Gastroesophageal sphincter (tissue), 3 donors: ENCODE measurements around the gene CPXM2.

ENCODE experiments used
- EP300 ChIP-seq: sonication (generic); formaldehyde crosslinking; IDR thresholded peaks from one replicate; pipeline ENCODE4 v1.6.1; 2017; ENCODE audit warnings: antibody characterized with exemption, mild to moderate bottlenecking
- POLR2A ChIP-seq, 2 donors: fragments of 450-650 bp; IDR thresholded peaks; one replicate each; pipeline ENCODE4 v1.6.1; 2017; ENCODE audit warnings: antibody characterized with exemption in 2 of 2, mild to moderate bottlenecking in 2 of 2, moderate library complexity in 1 of 2
- POLR2AphosphoS5 ChIP-seq: sonication (generic); formaldehyde crosslinking; IDR thresholded peaks from one replicate; pipeline ENCODE4 v1.6.1; 2017; ENCODE audit warnings: antibody characterized with exemption
- TF ChIP-seq, protein P1 (sequence below), 4 experiments: fragments of 200-600 bp in 2 of 4; fragments of 450-650 bp in 2 of 4; sonication (generic) in 1 of 4; IDR thresholded peaks; one replicate each; pipeline ENCODE4 v1.5.1; 2017 to 2019; ENCODE audit warnings: antibody characterized with exemption in 4 of 4, mild to moderate bottlenecking in 2 of 4, moderate library complexity in 2 of 4

DNA sequence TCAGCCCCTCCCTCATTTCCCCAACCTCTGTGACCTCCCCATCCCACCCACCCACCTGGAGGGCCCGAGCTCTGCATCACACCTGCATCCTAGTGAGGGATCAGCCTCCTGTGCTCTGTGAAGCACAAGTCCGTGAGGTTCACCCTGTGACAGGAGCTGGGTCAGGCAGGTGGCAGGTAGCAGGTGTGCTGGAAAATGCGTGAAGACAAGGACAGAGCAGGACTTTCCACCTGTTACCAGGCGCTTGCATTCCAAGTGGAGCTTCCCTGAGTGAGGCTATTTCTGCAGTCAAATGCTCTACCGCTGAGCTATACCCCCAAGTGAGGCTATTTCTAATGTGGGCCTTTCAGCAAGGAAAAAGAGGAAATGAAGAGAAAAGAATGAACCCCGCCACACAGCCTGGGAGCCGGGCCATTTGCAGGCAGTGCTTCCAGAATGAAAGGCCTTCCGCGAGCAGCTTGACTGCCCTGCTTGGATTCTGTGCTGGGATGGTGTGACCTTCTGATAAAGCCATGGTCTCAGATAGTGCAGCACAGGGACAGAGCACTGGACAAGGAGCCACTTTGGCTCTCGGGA lies 13.3 kb upstream of the CPXM2 start:
- TF ChIP-seq, protein P1, sequence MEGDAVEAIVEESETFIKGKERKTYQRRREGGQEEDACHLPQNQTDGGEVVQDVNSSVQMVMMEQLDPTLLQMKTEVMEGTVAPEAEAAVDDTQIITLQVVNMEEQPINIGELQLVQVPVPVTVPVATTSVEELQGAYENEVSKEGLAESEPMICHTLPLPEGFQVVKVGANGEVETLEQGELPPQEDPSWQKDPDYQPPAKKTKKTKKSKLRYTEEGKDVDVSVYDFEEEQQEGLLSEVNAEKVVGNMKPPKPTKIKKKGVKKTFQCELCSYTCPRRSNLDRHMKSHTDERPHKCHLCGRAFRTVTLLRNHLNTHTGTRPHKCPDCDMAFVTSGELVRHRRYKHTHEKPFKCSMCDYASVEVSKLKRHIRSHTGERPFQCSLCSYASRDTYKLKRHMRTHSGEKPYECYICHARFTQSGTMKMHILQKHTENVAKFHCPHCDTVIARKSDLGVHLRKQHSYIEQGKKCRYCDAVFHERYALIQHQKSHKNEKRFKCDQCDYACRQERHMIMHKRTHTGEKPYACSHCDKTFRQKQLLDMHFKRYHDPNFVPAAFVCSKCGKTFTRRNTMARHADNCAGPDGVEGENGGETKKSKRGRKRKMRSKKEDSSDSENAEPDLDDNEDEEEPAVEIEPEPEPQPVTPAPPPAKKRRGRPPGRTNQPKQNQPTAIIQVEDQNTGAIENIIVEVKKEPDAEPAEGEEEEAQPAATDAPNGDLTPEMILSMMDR (IDR thresholded peaks at IDR 0.05): no peak
- TF ChIP-seq POLR2A (IDR thresholded peaks at IDR 0.05) (no peak), EP300 (no peak), POLR2AphosphoS5 (no peak)
